GM12878 (cell line): ENCODE results near the gene PRR15. TPM values are rescaled to one million over a fixed set of nuclear protein-coding genes. Genes with fewer than 3 reads are reported as not detected.

ENCODE experiments used
- ATAC-seq: fragments of 200-7000 bp; cut with Tn5 transposase; 3 replicates; pipeline ENCODE4 v1.9.1; 2020; ENCODE audit warnings: mild to moderate bottlenecking, moderate library complexity
- BruUV-seq: library from RNA; stranded (reverse); fragments of 400-500 nt; replicated peaks from 2 replicates; lab custom pipeline; 2021; lab: Mats Ljungman, UMichigan
- CTCF ChIA-PET: fragments of 300-600 bp; sonication (Branson Sonifier 250); formaldehyde crosslinking; extraction: SDS; loops from one replicate; lab custom pipeline; 2021; ENCODE audit warnings: inconsistent platforms; lab: Yijun Ruan, JAX
- POLR2A ChIA-PET: fragments of 350-600 bp; formaldehyde crosslinking; extraction: SDS; loops from one replicate; lab custom pipeline; 2021; ENCODE audit warnings: inconsistent platforms; lab: Charles Lee
- RAD21 ChIA-PET: fragments of 300-600 bp; sonication (Branson Sonifier 250); formaldehyde crosslinking; loops from one replicate; lab custom pipeline; 2023; ENCODE audit warnings: antibody characterized with exemption; ENCODE audit not compliant: unreplicated experiment; lab: Charles Lee
- SMC1A ChIA-PET: fragments of 300-600 bp; sonication (Branson Sonifier 250); formaldehyde crosslinking; loops from one replicate; lab custom pipeline; 2023; ENCODE audit not compliant: unreplicated experiment, uncharacterized antibody; lab: Charles Lee
- DNase-seq: peaks from one replicate; pipeline ENCODE4 v3.0.0-alpha.2; 2011; ENCODE audit warnings: low read depth, low spot score
- FAIRE-seq: peaks from 3 replicates; lab custom pipeline; 2011; peaks lifted over from hg19 to GRCh38; lab: Jason Lieb, UNC
- H2AFZ ChIP-seq: 2 replicates; pipeline ENCODE4 v1.6.0; 2011; ENCODE audit warnings: low read depth, low read length, control low read depth; ENCODE audit not compliant: control insufficient read depth
- H3K27ac ChIP-seq: 2 replicates; pipeline ENCODE4 v1.5.1; 2011; ENCODE audit warnings: control low read depth; ENCODE audit not compliant: control insufficient read depth, insufficient read depth
- H3K27me3 ChIP-seq, 2 experiments: replicated peaks in 1 of 2; 2 replicates each; pipeline versions ENCODE4 v1.6.0 to v1.6.1; 2011; ENCODE audit warnings: low read length in 1 of 2; ENCODE audit not compliant: control insufficient read depth in 2 of 2, insufficient read depth in 2 of 2
- H3K36me3 ChIP-seq, 2 experiments: 2 replicates each; pipeline ENCODE4 v1.5.1; 2011; ENCODE audit warnings: low read length in 1 of 2; ENCODE audit not compliant: control insufficient read depth in 2 of 2, insufficient read depth in 2 of 2
- H3K4me1 ChIP-seq: 2 replicates; pipeline ENCODE4 v1.6.1; 2011; ENCODE audit warnings: mild to moderate bottlenecking, low read length, moderate library complexity, mixed read lengths; ENCODE audit not compliant: control insufficient read depth, insufficient read depth
- H3K4me2 ChIP-seq: 2 replicates; pipeline ENCODE4 v1.6.0; 2011; ENCODE audit warnings: control low read depth; ENCODE audit not compliant: control insufficient read depth, insufficient read depth
- H3K4me3 ChIP-seq: fragments of 200-600 bp; sonication (generic); 2 replicates; pipeline ENCODE4 v1.5.1; 2016
- H3K79me2 ChIP-seq: 2 replicates; pipeline ENCODE4 v1.6.0; 2011; ENCODE audit warnings: low read length; ENCODE audit not compliant: control insufficient read depth, insufficient read depth
- H3K9ac ChIP-seq: 2 replicates; pipeline ENCODE4 v1.8.0; 2011; ENCODE audit warnings: low read length, control low read depth, mixed read lengths; ENCODE audit not compliant: control insufficient read depth, insufficient read depth
- H3K9me3 ChIP-seq: replicated peaks from 3 replicates; pipeline ENCODE4 v1.5.1; 2011; ENCODE audit warnings: mild to moderate bottlenecking, low read length; ENCODE audit not compliant: control insufficient read depth, insufficient read depth
- H4K20me1 ChIP-seq: 2 replicates; pipeline ENCODE4 v1.6.0; 2011; ENCODE audit not compliant: control insufficient read depth, insufficient read depth
- BACH1 ChIP-seq: fragments of 450-650 bp; IDR thresholded peaks from 2 replicates; pipeline ENCODE4 v1.6.1; 2017; ENCODE audit warnings: mild to moderate bottlenecking, borderline replicate concordance
- BMI1 ChIP-seq: fragments of 450-650 bp; IDR thresholded peaks from 2 replicates; pipeline ENCODE4 v1.6.1; 2016; ENCODE audit warnings: mild to moderate bottlenecking, moderate library complexity, borderline replicate concordance
- CBFB ChIP-seq: IDR thresholded peaks from 2 replicates; pipeline ENCODE4 v1.6.1; 2016; ENCODE audit warnings: antibody characterized with exemption, low read depth
- CTCF ChIP-seq, 3 experiments: IDR thresholded peaks in 2 of 3; conservative IDR thresholded peaks in 1 of 3; 2 replicates each; pipeline ENCODE4 v1.5.1; 2011; ENCODE audit warnings: low read depth in 3 of 3, low read length in 3 of 3, mild to moderate bottlenecking in 3 of 3, control low read depth in 2 of 3, moderate library complexity in 2 of 3, inconsistent platforms in 1 of 3, mixed read lengths in 1 of 3; ENCODE audit not compliant: control insufficient read depth in 2 of 3, insufficient read depth in 1 of 3; ENCODE audit errors: extremely low read depth in 1 of 3
- EGR1 ChIP-seq, 2 experiments: IDR thresholded peaks; 1 replicate in 1 of 2; 2 replicates in 1 of 2; pipeline ENCODE4 v1.6.1; 2011 to 2012; ENCODE audit warnings: low read depth in 2 of 2, low read length in 2 of 2, borderline replicate concordance in 1 of 2, mild to moderate bottlenecking in 1 of 2, moderate library complexity in 1 of 2
- EP300 ChIP-seq, 2 experiments: fragments of 150-350 bp in 1 of 2; IDR thresholded peaks; 2 replicates each; pipeline ENCODE4 v1.6.1; 2011 to 2012; ENCODE audit warnings: low read depth in 2 of 2, low read length in 2 of 2, borderline replicate concordance in 1 of 2, improper control_type of control experiment in 1 of 2, inconsistent platforms in 1 of 2; ENCODE audit not compliant: control insufficient read depth in 1 of 2
- FOXM1 ChIP-seq: IDR thresholded peaks from 2 replicates; pipeline ENCODE4 v1.6.1; 2012; ENCODE audit warnings: low read depth, mild to moderate bottlenecking, inconsistent platforms, low read length, moderate library complexity
- IKZF1 ChIP-seq: fragments of 450-650 bp; conservative IDR thresholded peaks from 2 replicates; pipeline ENCODE4 v1.6.1; 2017; ENCODE audit warnings: antibody characterized with exemption, mild to moderate bottlenecking
- MLLT1 ChIP-seq: fragments of 450-650 bp; IDR thresholded peaks from 2 replicates; pipeline ENCODE4 v1.6.1; 2016; ENCODE audit warnings: mild to moderate bottlenecking
- NR2C1 ChIP-seq: fragments of 450-650 bp; IDR thresholded peaks from 2 replicates; pipeline ENCODE4 v1.6.1; 2017; ENCODE audit warnings: antibody characterized with exemption, mild to moderate bottlenecking, moderate library complexity
- RAD51 ChIP-seq: fragments of 450-650 bp; IDR thresholded peaks from 2 replicates; pipeline ENCODE4 v1.6.1; 2016; ENCODE audit warnings: moderate library complexity, mild to moderate bottlenecking, inconsistent platforms
- SIN3A ChIP-seq: IDR thresholded peaks from 2 replicates; pipeline ENCODE4 v1.6.1; 2012; ENCODE audit warnings: low read depth, low read length, improper control_type of control experiment
- SMAD1 ChIP-seq: fragments of 450-650 bp; IDR thresholded peaks from 2 replicates; pipeline ENCODE4 v1.6.1; 2018; ENCODE audit warnings: mild to moderate bottlenecking, low read depth; ENCODE audit not compliant: partially characterized antibody
- SREBF1 ChIP-seq: IDR thresholded peaks from 2 replicates; pipeline ENCODE4 v1.6.1; 2012; ENCODE audit warnings: mild to moderate bottlenecking, low read length
- SRF ChIP-seq, 2 experiments: IDR thresholded peaks; 2 replicates each; pipeline ENCODE4 v1.6.1; 2011; ENCODE audit warnings: low read depth in 2 of 2, low read length in 2 of 2, mild to moderate bottlenecking in 1 of 2, moderate library complexity in 1 of 2
- TBL1XR1 ChIP-seq: IDR thresholded peaks from 2 replicates; pipeline ENCODE4 v1.6.1; 2012; ENCODE audit warnings: low read depth, low read length, improper control_type of control experiment
- TCF12 ChIP-seq: IDR thresholded peaks from 2 replicates; pipeline ENCODE4 v1.6.1; 2011; ENCODE audit warnings: low read depth, mild to moderate bottlenecking, low read length
- ZNF274 ChIP-seq: IDR thresholded peaks from one replicate; pipeline ENCODE4 v1.8.0; 2011; ENCODE audit not compliant: insufficient read length, insufficient read depth
- ZNF384 ChIP-seq: IDR thresholded peaks from 2 replicates; pipeline ENCODE4 v1.6.1; 2012; ENCODE audit warnings: low read depth, mild to moderate bottlenecking, low read length, improper control_type of control experiment, borderline replicate concordance
- WGBS: methylation state at CpG from one replicate; pipeline ENCODE4 v1.1.6; 2016; ENCODE audit warnings: low lambda C conversion rate; ENCODE audit not compliant: insufficient replicate concordance, insufficient coverage; ENCODE audit errors: missing lambda C conversion rate; 5-methylcytosine and 5-hydroxymethylcytosine counted together
- in situ Hi-C: fragments of 300-500 bp; cut with MboI; formaldehyde crosslinking; loops from 9 replicates; pipeline ENCODE4 v1.14.3; 2018; ENCODE audit warnings: mixed read lengths
- intact Hi-C: fragments of 100-400 bp; cut with micrococcal nuclease; formaldehyde crosslinking; loops from one replicate; pipeline ENCODE4 v1.14.2; 2022; ENCODE audit not compliant: unreplicated experiment
- polyA plus RNA-seq, 11 experiments: library from polyadenylated mRNA; depleted of rRNA in 4 of 11; unstranded in 6 of 11; stranded (reverse) in 5 of 11; fragments of >200 nt; fragmentation: Nextera tagmentation in 4 of 11; fragmentation: Illumina TruSeq in 1 of 11; extraction: Ambion mirVana in 4 of 11; extraction: Trizol in 1 of 11; gene quantifications; 1 replicate in 1 of 11; 2 replicates in 10 of 11; pipeline versions ENCODE4 v1.2.1 to v1.2.3, GENCODE V29; 2011 to 2016; ENCODE audit warnings: inconsistent platforms in 2 of 11, missing spikeins in 2 of 11, low read depth in 1 of 11
- total RNA-seq, 4 experiments: library from RNA; depleted of rRNA in 3 of 4; stranded (reverse); fragments of >200 nt in 3 of 4; fragmentation: Illumina TruSeq in 1 of 4; extraction: Trizol in 1 of 4; gene quantifications; 2 replicates each; pipeline versions ENCODE4 v1.2.1 to v1.2.3, GENCODE V29; 2013 to 2021

PRR15 gene
- total and polyA plus RNA-seq, 10 of the 15 experiments (the other 5 are each of a cell fraction or from before 2014, with no cell fraction given), result not detected

GRCh38 chr7:29611941-29612544 lies 48.4 kb downstream of the PRR15 start:
- Histone ChIP-seq H3K4me1 (no peaks in the 10 kb centered on the region), H3K27me3 (no peaks in the 10 kb centered on the region; a peak in 1 of 4 replicates), H3K9ac (no peak overlapping the region), H3K36me3 (no peaks in the 10 kb centered on the region), H2AFZ (no peak overlapping the region), H3K4me3 (no peak overlapping the region), H3K4me2 (no peak overlapping the region), H3K9me3 (no peaks in the 10 kb centered on the region), H3K27ac (no peak overlapping the region), H4K20me1 (no peaks in the 10 kb centered on the region), H3K79me2 (no peaks in the 10 kb centered on the region)
- whole genome bisulfite sequencing, result 3% methylated on average over 4 of the region's 4 CpGs
- POLR2A ChIA-PET, result no interaction called here
- CTCF ChIA-PET, result no interaction called here
- TF ChIP-seq CTCF (IDR thresholded peaks at IDR 0.05 in 2 of 3, conservative IDR thresholded peaks at IDR 0.05 in 1 of 3; ENCODE audit: control insufficient read depth in 2 of 3, extremely low read depth in 1 of 3, insufficient read depth in 1 of 3, low read depth in 3 of 3, low read length in 3 of 3), result no peak
- TF ChIP-seq EGR1 (IDR thresholded peaks at IDR 0.05; ENCODE audit: borderline replicate concordance in 1 of 2, low read depth in 2 of 2, low read length in 2 of 2), result no peak
- no peak for TF ChIP-seq CBFB
- no peak for TF ChIP-seq ZNF384
- no peak for TF ChIP-seq ZNF274
- no peak for TF ChIP-seq RAD51
- TF ChIP-seq SMAD1, result no peak
- no peak for TF ChIP-seq FOXM1
- TF ChIP-seq TBL1XR1, result no peak
- no peak for TF ChIP-seq MLLT1
- no peak for TF ChIP-seq SREBF1
- no peak for TF ChIP-seq SRF (IDR thresholded peaks at IDR 0.05; ENCODE audit: low read depth in 2 of 2, low read length in 2 of 2)
- no peak for TF ChIP-seq BACH1
- no peak for TF ChIP-seq TCF12
- no peak for TF ChIP-seq IKZF1
- no peak for TF ChIP-seq BMI1
- TF ChIP-seq NR2C1, result no peak
- no peak for TF ChIP-seq SIN3A
- no peak for TF ChIP-seq EP300 (IDR thresholded peaks at IDR 0.05; ENCODE audit: borderline replicate concordance in 1 of 2, control insufficient read depth in 1 of 2, low read depth in 2 of 2, low read length in 2 of 2)
- ATAC-seq (no peak), FAIRE-seq (no peak), DNase-seq (no peak)
- BruUV-seq, result no TSS peak
- SMC1A ChIA-PET, result no interaction called here
- RAD21 ChIA-PET, result no interaction called here
- intact Hi-C loops (no loop called here), in situ Hi-C loops (no loop called here)
